Measurements from ENCODE around the gene SOX5.

DNA sequence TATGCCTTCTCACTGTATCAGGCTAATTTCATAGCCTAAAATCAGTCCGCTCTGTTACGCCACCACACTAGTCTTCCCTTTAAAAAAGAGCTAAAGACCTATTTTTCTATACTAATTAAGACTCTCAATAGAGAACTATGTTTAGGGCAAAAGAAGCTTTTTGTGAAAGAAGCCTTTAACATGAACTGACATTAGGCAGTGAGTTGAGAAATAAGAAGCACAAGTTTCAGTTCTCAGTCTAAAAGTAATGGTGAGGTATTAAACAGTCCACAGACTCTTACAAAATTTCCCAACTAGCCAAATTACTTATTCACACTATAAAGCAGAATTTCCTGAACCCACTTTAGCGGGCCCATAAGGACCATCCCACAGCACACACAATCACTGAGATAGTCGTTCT is 93.7 kb downstream of the SOX5 start:
- TF ChIP-seq GATA2 (IDR thresholded peaks at IDR 0.05; ENCODE audit: low read depth, low read length): no peak
- TF ChIP-seq GATA3 (IDR thresholded peaks at IDR 0.05; ENCODE audit: low read depth, low read length): no peak
